HG02870 (cell line): ENCODE results near the gene RXFP2.

Experiments
- ATAC-seq: cut with Tn5 transposase; IDR thresholded peaks from one replicate; pipeline ENCODE4 v1.9.1; 2021; ENCODE audit warnings: mild to moderate bottlenecking, moderate library complexity; ENCODE audit not compliant: unreplicated experiment

RXFP2 gene

DNA sequence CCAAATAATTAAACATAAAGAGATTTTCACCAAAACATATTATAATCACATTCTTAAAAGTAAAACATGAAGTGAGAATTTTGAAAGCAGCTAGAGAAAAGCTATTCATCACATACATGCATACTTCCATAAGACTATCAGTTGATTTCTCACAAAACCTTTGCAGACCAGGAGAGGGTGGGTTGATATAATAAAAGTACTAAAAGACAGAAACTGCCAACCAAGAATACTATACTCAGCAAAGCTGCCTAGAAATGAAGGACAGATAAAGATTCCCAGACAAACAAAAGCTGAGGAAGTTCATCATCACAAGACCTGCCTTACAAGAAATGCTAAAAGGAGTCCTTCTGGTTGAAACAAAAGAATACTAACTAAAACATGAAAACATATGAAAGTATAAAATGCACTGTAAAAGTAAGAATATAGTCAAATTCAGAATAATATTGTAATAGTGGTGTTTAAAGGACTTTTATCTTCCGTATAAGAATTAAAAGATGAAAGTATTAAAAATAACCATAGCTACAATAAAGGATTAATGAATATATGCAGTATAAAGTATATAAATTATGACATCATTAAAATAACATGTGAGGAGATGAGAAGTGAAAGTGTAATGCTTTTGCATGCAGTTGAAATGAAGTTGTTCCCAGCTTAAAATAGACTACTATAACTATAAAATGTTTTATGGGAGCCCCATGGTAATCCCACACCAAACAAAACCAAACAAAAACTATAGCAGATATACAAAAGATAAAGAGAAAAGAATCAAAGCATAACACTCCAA, 76.2 kb downstream of the RXFP2 start:
- no peak for ATAC-seq

DNA sequence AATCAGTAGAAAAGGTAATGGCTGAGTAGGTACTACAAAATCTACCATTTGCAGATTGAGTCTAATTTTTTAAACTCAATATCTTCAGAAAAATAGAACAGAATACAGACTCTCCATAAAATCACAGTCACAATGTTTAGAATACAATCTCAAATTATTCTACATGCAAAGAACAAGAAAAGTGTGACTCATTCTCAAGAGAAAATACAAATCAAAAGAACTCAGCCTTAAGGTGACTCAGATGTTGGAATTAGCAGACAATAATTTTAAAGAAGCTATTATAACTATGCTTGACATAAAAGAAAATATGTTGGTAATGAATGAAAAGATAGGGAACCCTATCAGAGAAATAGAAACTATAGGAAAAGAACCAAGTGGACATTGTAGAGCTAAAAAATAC, 78.9 kb downstream of the RXFP2 start:
- no peak for ATAC-seq

DNA sequence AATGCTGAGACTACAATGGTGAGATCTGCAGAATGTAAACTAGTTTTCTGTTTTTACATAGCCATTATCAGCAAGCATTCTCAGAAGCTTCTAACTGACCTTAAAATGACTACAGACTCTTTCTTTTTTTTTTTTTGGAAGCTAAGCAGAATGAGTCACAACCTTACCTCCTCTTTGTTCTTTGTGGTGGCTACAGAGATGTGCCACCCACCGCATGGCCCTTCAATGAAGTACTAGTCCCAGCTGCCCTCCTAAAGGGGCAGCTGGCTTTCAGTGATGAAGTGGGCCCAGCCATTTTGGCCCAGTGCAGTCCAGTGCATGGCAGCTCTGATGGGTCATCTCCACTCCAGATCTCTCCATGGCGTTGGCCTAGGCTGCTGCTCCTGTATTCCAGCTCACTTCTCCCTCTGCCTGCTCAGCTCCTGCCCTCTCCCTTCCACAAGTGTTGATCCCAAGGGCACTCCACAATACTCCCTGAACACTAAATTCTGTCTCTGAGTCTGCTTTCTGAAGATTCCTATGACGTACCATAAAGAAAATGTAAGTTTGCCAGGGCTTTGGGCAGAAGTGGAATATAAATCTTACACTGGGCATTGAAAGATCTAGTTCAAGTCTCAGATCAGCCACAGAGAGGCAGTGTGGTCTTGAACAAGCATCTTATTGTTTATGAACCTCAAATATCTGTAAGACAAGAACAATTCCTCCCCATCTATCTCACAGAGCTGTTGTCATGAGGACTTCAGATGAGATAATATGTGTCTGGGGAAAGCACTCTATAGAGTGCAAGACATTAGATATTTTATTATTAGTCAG, 85.6 kb downstream of the RXFP2 start:
- ATAC-seq, result no peak

GRCh38 chr13:31826521-31826920, 87.2 kb downstream of the RXFP2 start:
- ATAC-seq, result no peak

- no peak for ATAC-seq
Measured at GRCh38 chr13:31827707-31828106, 88.4 kb downstream of the RXFP2 start.

DNA sequence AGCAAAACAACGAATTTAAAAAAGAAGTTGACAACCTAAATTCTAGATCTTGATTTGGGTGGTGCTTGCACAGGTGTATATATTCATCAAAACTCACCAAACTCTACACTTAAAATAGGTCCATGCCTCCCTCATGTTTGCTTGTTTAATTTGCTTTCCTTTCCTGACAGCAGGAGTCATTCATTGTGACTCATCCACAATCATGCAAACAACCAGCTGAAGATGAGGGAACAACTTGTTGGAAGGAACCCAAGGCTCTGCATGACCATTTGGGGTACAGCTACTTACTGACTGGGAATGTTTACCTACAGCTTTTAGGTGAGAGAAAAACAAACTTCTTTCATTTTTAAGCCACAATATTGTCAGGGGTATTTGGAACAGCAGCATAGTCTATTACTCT, 96.6 kb downstream of the RXFP2 start:
- ATAC-seq, result no peak

- no peak for ATAC-seq
Measured at GRCh38 chr13:31843044-31843443, 103.7 kb downstream of the RXFP2 start.

GRCh38 chr13:31846182-31846938, 107.0 kb downstream of the RXFP2 start:
- peak; percentile 98 for ATAC-seq

DNA sequence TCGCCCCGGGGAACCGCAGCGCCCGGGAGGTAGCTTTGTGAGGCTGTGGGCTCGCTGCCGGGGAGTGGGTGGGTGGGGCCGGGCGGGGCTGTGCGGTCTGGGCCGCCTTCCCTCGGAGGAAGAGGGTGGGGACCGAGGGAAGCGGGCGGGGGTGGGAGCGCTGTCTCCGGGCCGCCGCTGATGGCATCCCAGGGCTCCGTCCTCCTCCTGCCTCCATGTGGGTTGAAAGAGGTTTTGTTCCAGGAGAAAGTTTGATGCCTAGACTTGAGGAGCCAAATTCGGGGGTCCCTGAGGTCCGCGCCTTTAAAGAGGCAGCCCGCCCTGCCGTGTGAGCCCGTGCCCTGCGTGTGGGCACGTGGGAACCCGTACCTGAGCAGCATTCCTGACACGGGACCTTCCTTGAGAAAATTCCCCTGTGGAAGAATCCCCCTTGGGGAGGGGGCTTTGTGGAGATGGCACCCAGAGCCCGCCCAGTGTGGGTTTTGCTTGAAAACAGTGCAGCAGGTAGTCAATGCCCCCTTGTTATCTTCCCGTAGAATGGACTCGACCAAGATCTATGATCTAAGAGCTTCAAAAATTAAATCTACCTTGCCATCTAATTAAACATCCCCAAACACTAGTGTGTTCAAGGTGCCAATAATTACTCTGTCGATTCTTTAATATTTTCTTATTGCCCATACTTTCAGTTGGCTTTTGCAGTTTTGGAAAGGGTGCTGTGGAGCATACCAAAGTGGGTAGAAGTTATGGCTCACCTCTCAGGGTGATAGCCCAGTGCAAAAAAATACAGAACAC, 107.8 kb downstream of the RXFP2 start:
- no peak for ATAC-seq

DNA sequence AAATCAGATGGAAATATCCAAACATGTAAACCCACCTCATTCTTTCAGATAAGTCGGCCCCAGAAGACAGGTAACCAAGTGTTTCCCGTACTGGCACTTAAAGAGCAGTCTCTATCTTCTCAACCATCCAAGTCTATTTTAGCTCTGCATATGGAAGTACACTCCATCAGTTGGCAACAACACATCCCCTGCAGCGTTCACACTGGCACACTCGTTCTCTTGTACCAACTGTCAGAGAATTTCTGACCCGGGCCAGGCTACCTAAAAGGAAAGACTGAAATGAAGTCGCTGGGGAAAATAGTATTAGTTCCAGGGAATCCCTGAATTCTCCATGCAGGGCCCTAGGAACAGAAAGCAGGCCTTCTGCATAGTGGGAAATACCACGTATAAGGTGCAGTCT, 109.3 kb downstream of the RXFP2 start:
- no peak for ATAC-seq

DNA sequence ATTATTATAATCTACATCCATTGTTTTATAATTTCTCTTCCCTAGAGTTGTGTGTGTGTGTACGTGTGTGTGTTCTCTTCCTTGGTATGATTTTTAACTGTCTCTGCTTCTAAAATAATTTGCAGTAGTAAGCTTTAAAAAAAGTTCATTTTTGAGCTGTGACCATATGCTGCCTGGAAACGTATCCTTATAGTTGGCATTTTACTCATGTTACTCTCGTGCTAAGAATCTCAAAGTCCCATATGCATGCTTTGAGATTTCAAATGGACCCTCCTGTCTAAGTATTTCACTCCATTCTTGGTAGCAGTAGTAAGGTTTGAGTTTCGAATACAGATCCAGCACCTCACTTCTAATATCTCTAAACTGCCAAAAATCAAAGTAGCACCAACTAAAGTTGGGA, 109.9 kb downstream of the RXFP2 start:
- no peak for ATAC-seq

- no peak for ATAC-seq
Measured at GRCh38 chr13:31850041-31850555, 110.8 kb downstream of the RXFP2 start.

DNA sequence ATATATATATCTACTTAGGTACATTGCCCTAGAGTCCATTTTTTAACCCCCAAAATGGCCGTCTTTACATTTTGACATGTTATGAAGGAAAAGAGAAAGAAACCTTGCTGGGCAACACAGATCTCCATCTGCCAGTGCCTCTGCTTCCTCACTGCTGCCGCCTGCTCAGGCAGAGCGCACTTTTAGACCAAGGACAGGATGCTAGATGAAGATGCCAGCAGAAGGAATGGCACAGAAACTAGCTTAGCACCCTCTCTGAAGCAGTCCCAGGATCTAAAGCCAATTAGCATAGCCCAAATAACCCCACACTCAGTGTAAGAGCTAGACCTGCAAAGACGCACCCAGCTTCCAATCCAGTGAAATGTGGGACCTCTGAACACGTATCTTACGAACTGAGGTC, 111.9 kb downstream of the RXFP2 start:
- ATAC-seq, result no peak
